H9 (cell line): ENCODE measurements around the gene NADSYN1. TPM values are rescaled to one million over a fixed set of nuclear protein-coding genes. Genes with fewer than 3 reads are reported as not detected.

Source experiments
- DNase-seq: peaks from one replicate; pipeline ENCODE4 v3.0.0-alpha.2; 2017
- H2AFZ ChIP-seq: one replicate; pipeline ENCODE4 v1.6.1; 2013; ENCODE audit warnings: mild to moderate bottlenecking, low read length, control low read depth, moderate library complexity
- H2AK5ac ChIP-seq: 2 replicates; pipeline ENCODE4 v1.6.1; 2013; ENCODE audit warnings: low read length, control low read depth, mixed read lengths; ENCODE audit not compliant: insufficient read length
- H2BK120ac ChIP-seq: one replicate; pipeline ENCODE4 v1.6.1; 2013; ENCODE audit warnings: low read depth, mild to moderate bottlenecking, low read length, control low read depth, inconsistent platforms; ENCODE audit not compliant: poor library complexity, severe bottlenecking
- H2BK12ac ChIP-seq: 2 replicates; pipeline ENCODE4 v1.6.1; 2013; ENCODE audit warnings: low read length, control low read depth, mixed read lengths, low read depth; ENCODE audit not compliant: insufficient read length
- H2BK15ac ChIP-seq: 2 replicates; pipeline ENCODE4 v1.6.1; 2013; ENCODE audit warnings: low read depth, low read length, control low read depth
- H2BK20ac ChIP-seq: one replicate; pipeline ENCODE4 v1.6.1; 2013; ENCODE audit warnings: low read depth, mild to moderate bottlenecking, low read length, control low read depth, inconsistent platforms; ENCODE audit not compliant: poor library complexity, severe bottlenecking
- H2BK5ac ChIP-seq: 2 replicates; pipeline ENCODE4 v1.6.1; 2013; ENCODE audit warnings: low read length, control low read depth, mixed read lengths; ENCODE audit not compliant: insufficient read length
- H3K14ac ChIP-seq: 2 replicates; pipeline ENCODE4 v1.6.1; 2013; ENCODE audit warnings: low read length, control low read depth; ENCODE audit not compliant: insufficient read depth
- H3K18ac ChIP-seq: 2 replicates; pipeline ENCODE4 v1.6.1; 2013; ENCODE audit warnings: low read depth, mild to moderate bottlenecking, mixed read lengths, low read length, control low read depth; ENCODE audit not compliant: insufficient read length
- H3K23ac ChIP-seq: 2 replicates; pipeline ENCODE4 v1.6.1; 2013; ENCODE audit warnings: low read length, control low read depth, mixed read lengths, low read depth; ENCODE audit not compliant: insufficient read length
- H3K23me2 ChIP-seq: 2 replicates; pipeline ENCODE4 v1.6.1; 2013; ENCODE audit warnings: low read depth, mild to moderate bottlenecking, mixed read lengths, low read length, control low read depth; ENCODE audit not compliant: insufficient read length, poor library complexity, severe bottlenecking
- H3K27ac ChIP-seq: 2 replicates; pipeline ENCODE4 v1.5.1; 2013; ENCODE audit warnings: low read length, control low read depth, mixed read lengths, low read depth; ENCODE audit not compliant: insufficient read length
- H3K27me3 ChIP-seq: 2 replicates; pipeline ENCODE4 v1.6.1; 2013; ENCODE audit warnings: low read length, control low read depth, inconsistent platforms; ENCODE audit not compliant: insufficient read depth
- H3K4ac ChIP-seq: 2 replicates; pipeline ENCODE4 v1.6.1; 2013; ENCODE audit warnings: low read depth, mild to moderate bottlenecking, control low read depth, inconsistent platforms, low read length, moderate library complexity
- H3K4me1 ChIP-seq: 2 replicates; pipeline ENCODE4 v1.6.1; 2013; ENCODE audit warnings: low read length, control low read depth, inconsistent platforms; ENCODE audit not compliant: insufficient read depth
- H3K4me2 ChIP-seq: 2 replicates; pipeline ENCODE4 v1.6.1; 2013; ENCODE audit warnings: low read length, control low read depth, mixed read lengths; ENCODE audit not compliant: insufficient read length, insufficient read depth
- H3K56ac ChIP-seq: 2 replicates; pipeline ENCODE4 v1.6.1; 2013; ENCODE audit warnings: low read depth, mild to moderate bottlenecking, mixed read lengths, low read length, control low read depth; ENCODE audit not compliant: insufficient read length
- H3K79me1 ChIP-seq: 2 replicates; pipeline ENCODE4 v1.6.1; 2013; ENCODE audit warnings: low read depth, mild to moderate bottlenecking, moderate library complexity, low read length, control low read depth, inconsistent platforms; ENCODE audit not compliant: insufficient read depth, poor library complexity, severe bottlenecking
- H3K79me2 ChIP-seq: 2 replicates; pipeline ENCODE4 v1.6.1; 2013; ENCODE audit warnings: low read length, control low read depth, inconsistent platforms; ENCODE audit not compliant: insufficient read depth
- H3K9ac ChIP-seq: 2 replicates; pipeline ENCODE4 v1.6.1; 2013; ENCODE audit warnings: low read length, control low read depth, mixed read lengths; ENCODE audit not compliant: insufficient read length; ENCODE audit errors: extremely low read depth
- H3K9me3 ChIP-seq: one replicate; pipeline ENCODE4 v1.6.1; 2013; ENCODE audit warnings: low read depth, low read length, inconsistent platforms; ENCODE audit not compliant: control insufficient read depth
- H3T11ph ChIP-seq: one replicate; pipeline ENCODE4 v1.6.1; 2013; ENCODE audit warnings: mild to moderate bottlenecking, low read length, control low read depth, inconsistent platforms
- H4K20me1 ChIP-seq: one replicate; pipeline ENCODE4 v1.6.1; 2013; ENCODE audit not compliant: control insufficient read depth, insufficient read length, insufficient read depth
- H4K5ac ChIP-seq: 2 replicates; pipeline ENCODE4 v1.6.1; 2013; ENCODE audit warnings: low read depth, mild to moderate bottlenecking, mixed read lengths, low read length, control low read depth; ENCODE audit not compliant: insufficient read length
- H4K8ac ChIP-seq: replicated peaks from 2 replicates; pipeline ENCODE4 v1.6.1; 2013; ENCODE audit warnings: low read length, control low read depth, mixed read lengths, low read depth; ENCODE audit not compliant: insufficient read length
- H4K91ac ChIP-seq: 2 replicates; pipeline ENCODE4 v1.6.1; 2013; ENCODE audit warnings: low read depth, mild to moderate bottlenecking, moderate library complexity, mixed read lengths, low read length, control low read depth; ENCODE audit not compliant: insufficient read length
- H3K27ac Mint-ChIP-seq, 3 experiments: 2 replicates in 2 of 3; 3 replicates in 1 of 3; pipeline ENCODE4 v1.8.0; 2020 to 2021; ENCODE audit warnings: mixed read lengths in 3 of 3, mild to moderate bottlenecking in 1 of 3, moderate library complexity in 1 of 3
- H3K27me3 Mint-ChIP-seq: 2 replicates; pipeline ENCODE4 v1.8.0; 2021; ENCODE audit warnings: low read depth, mild to moderate bottlenecking, moderate library complexity, mixed read lengths
- H3K36me3 Mint-ChIP-seq, 3 experiments: 2 replicates in 2 of 3; 3 replicates in 1 of 3; pipeline ENCODE4 v1.8.0; 2020 to 2021; ENCODE audit warnings: low read depth in 3 of 3, mixed read lengths in 3 of 3; ENCODE audit not compliant: insufficient read depth in 1 of 3
- H3K4me1 Mint-ChIP-seq, 2 experiments: 2 replicates each; pipeline ENCODE4 v1.8.0; 2020; ENCODE audit warnings: mixed read lengths in 2 of 2
- H3K4me3 Mint-ChIP-seq, 2 experiments: 2 replicates in 1 of 2; 3 replicates in 1 of 2; pipeline ENCODE4 v1.8.0; 2020 to 2021; ENCODE audit warnings: mild to moderate bottlenecking in 2 of 2, mixed read lengths in 2 of 2, moderate library complexity in 1 of 2
- H3K9me3 Mint-ChIP-seq, 2 experiments: 2 replicates in 1 of 2; 3 replicates in 1 of 2; pipeline ENCODE4 v1.8.0; 2020; ENCODE audit warnings: mild to moderate bottlenecking in 2 of 2, mixed read lengths in 2 of 2, moderate library complexity in 1 of 2
- WGBS: extraction: QIAGEN DNeasy Blood & Tissue Kit; methylation state at CpG from one replicate; pipeline ENCODE4 v1.1.7; 2013; ENCODE audit warnings: missing lambda C conversion rate, low lambda C conversion rate, mixed read lengths; ENCODE audit not compliant: insufficient read length; ENCODE audit errors: extremely low coverage; 5-methylcytosine and 5-hydroxymethylcytosine counted together
- total RNA-seq: library from RNA; stranded (reverse); gene quantifications from 2 replicates; pipeline ENCODE4 v1.2.1, GENCODE V29; 2021
- TF ChIP-seq, protein P1 (sequence below): fragments of 200-600 bp; sonication (generic); conservative IDR thresholded peaks from 3 replicates; pipeline ENCODE4 v1.8.0; 2021; ENCODE audit warnings: antibody characterized with exemption, mild to moderate bottlenecking

The NADSYN1 gene
- total RNA-seq, 1 experiment from 2014 or later, result 44.2 TPM

DNA sequence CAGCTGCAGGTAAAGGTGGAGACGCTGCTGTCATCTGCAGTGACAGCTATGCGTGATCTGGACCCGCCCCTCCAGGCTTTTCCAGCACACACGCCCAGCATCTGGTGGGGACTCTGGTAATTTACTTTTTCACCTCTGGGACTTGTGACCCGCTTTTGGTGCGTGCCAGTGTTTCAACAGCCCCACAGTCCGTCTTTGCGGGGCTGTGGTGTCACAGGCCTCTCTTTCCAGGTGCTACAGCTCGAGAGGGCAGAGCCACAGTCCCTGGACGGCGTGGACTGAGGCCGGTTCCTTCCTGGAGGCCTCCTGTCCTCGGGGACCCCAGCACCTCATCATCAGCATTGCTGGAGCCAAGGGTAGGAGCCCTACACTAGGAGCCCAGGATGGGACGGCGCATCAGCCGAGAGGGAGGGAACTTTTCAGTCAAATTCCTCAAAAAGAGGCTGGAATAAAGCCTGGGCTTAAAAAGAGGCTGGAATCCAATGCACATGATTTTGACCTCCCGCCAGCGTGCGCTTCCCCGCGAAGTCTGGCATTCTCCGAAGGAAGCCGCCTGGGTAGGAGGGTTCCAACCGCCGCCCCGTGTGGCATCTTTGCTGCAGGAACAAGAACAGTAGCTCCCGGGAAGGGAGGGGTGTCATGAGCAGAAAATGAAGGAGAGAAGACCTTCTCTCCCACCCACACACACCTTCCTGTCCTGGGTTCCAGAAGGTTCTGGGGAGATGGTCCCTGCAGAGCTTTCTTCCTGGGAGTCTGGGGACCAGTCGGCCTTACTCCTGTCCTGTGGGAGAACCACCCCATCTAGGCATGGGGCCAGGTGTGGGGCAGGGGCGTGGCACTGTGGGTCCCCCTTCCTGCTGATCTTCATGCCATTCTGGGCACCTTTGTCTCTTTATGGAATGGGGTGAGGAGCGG is 48.3 kb downstream of the NADSYN1 start:
- Mint-ChIP-seq H3K36me3 (peaks cover 14 to 46% (median 19%) of the 10 kb centered on the region in 3 experiments; a peak in 6 of 7 replicates), H3K4me3 (no peak overlapping the region), H3K9me3 (peaks cover 2 to 8% of the 10 kb centered on the region in 2 experiments; a peak in 3 of 5 replicates), H3K27ac (no peak overlapping the region), H3K27me3 (no peaks in the 10 kb centered on the region), H3K4me1 (peaks cover 13 to 19% of the 10 kb centered on the region in 2 experiments)
- Histone ChIP-seq H3K27ac (no peak overlapping the region), H3K9ac (no peak overlapping the region), H3K4ac (no peak overlapping the region), H4K20me1 (no peaks in the 10 kb centered on the region), H4K5ac (no peak overlapping the region), H3K27me3 (no peaks in the 10 kb centered on the region), H2AFZ (no peak overlapping the region), H2BK5ac (no peak overlapping the region), H3K14ac (no peak overlapping the region; the same call in 1 of the 2 replicates), H3K56ac (no peak overlapping the region), H2BK15ac (no peak overlapping the region), H3K9me3 (no peaks in the 10 kb centered on the region), H3K79me1 (no peaks in the 10 kb centered on the region), H4K8ac (no peak overlapping the region), H3T11ph (no peak overlapping the region), H2BK120ac (no peak overlapping the region), H3K18ac (no peak overlapping the region), H3K23me2 (no peaks in the 10 kb centered on the region), H3K4me2 (no peak overlapping the region), H4K91ac (no peak overlapping the region), H2BK12ac (no peak overlapping the region), H3K23ac (no peak overlapping the region), H3K79me2 (no peaks in the 10 kb centered on the region), H2BK20ac (no peak overlapping the region), H3K4me1 (no peaks in the 10 kb centered on the region; the same call in 1 of the 2 replicates), H2AK5ac (no peak overlapping the region)
- TF ChIP-seq, protein P1, sequence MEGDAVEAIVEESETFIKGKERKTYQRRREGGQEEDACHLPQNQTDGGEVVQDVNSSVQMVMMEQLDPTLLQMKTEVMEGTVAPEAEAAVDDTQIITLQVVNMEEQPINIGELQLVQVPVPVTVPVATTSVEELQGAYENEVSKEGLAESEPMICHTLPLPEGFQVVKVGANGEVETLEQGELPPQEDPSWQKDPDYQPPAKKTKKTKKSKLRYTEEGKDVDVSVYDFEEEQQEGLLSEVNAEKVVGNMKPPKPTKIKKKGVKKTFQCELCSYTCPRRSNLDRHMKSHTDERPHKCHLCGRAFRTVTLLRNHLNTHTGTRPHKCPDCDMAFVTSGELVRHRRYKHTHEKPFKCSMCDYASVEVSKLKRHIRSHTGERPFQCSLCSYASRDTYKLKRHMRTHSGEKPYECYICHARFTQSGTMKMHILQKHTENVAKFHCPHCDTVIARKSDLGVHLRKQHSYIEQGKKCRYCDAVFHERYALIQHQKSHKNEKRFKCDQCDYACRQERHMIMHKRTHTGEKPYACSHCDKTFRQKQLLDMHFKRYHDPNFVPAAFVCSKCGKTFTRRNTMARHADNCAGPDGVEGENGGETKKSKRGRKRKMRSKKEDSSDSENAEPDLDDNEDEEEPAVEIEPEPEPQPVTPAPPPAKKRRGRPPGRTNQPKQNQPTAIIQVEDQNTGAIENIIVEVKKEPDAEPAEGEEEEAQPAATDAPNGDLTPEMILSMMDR, result no peak
- no peak for DNase-seq
- no CpG with 5 or more reads among the region's 30 CpGs for WGBS
